Right hindlimb (tissue), 1 donor: ENCODE data around the gene SEC61A1.

Experiments used
- DNase-seq: peaks from one replicate; pipeline ENCODE4 v3.0.0-alpha.2; 2018

The SEC61A1 gene

GRCh38 chr3:128113817-128114794 is 61.9 kb downstream of the SEC61A1 start:
- DNase-seq = no peak
